ENCODE data around the gene GNA12. TPM values are rescaled to one million over a fixed set of nuclear protein-coding genes. Genes with fewer than 3 reads are reported as not detected.
A peak's percentile ranks its signal among the peaks of the same experiment; 100 is the strongest.

Gene GNA12
- polyA plus RNA-seq, 4 donors: 3.4 to 27.2 (median 14.5) TPM

GRCh38 chr7:2821161-2821841 is 22.8 kb downstream of the GNA12 start:
- Histone ChIP-seq H3K36me3 (ENCODE audit: control insufficient read depth in 3 of 3, insufficient read depth in 2 of 3, low read depth in 1 of 3, low read length in 3 of 3) (peaks cover 0 to 3% (median 0%) of the 10 kb centered on the region in 3 donors), H3K27ac (ENCODE audit: low read depth in 1 of 3, low read length in 2 of 3) (peak overlapping the region in 1 of 3 donors; percentile 64), H3K4me3 (ENCODE audit: low read depth in 1 of 3, low read length in 3 of 3) (no peak overlapping the region), H3K27me3 (ENCODE audit: control insufficient read depth in 3 of 3, insufficient read depth in 3 of 3, low read length in 3 of 3) (no peaks in the 10 kb centered on the region), H3K4me1 (ENCODE audit: control insufficient read depth in 3 of 3, insufficient read depth in 2 of 3, low read depth in 1 of 3, low read length in 2 of 3) (peaks cover 0 to 12% (median 3%) of the 10 kb centered on the region in 3 donors), H3K9me3 (ENCODE audit: control insufficient read depth in 2 of 2, insufficient read depth in 1 of 2, low read depth in 1 of 2, low read length in 1 of 2) (no peaks in the 10 kb centered on the region)
- no peak for DNase-seq
- WGBS, 3 donors: 34 to 57% (median 38%) methylated on average over 12 of the region's 12 CpGs
- no peak for FAIRE-seq

GRCh38 chr7:2820508-2820934 is 23.6 kb downstream of the GNA12 start:
- peaks cover 0 to 12% (median 3%) of the 10 kb centered on the region in 3 donors for H3K4me1 ChIP-seq (ENCODE audit: control insufficient read depth in 3 of 3, insufficient read depth in 2 of 3, low read depth in 1 of 3, low read length in 2 of 3)
- H3K4me3 ChIP-seq (ENCODE audit: low read depth in 1 of 3, low read length in 3 of 3): no peak overlapping the region
- H3K27me3 ChIP-seq (ENCODE audit: control insufficient read depth in 3 of 3, insufficient read depth in 3 of 3, low read length in 3 of 3): no peaks in the 10 kb centered on the region
- H3K27ac ChIP-seq (ENCODE audit: low read depth in 1 of 3, low read length in 2 of 3): peak overlapping the region in 1 of 3 donors; percentile 64
- FAIRE-seq: no peak
- no peak for DNase-seq
- peaks cover 0 to 4% (median 0%) of the 10 kb centered on the region in 3 donors for H3K36me3 ChIP-seq (ENCODE audit: control insufficient read depth in 3 of 3, insufficient read depth in 2 of 3, low read depth in 1 of 3, low read length in 3 of 3)
- H3K9me3 ChIP-seq (ENCODE audit: control insufficient read depth in 2 of 2, insufficient read depth in 1 of 2, low read depth in 1 of 2, low read length in 1 of 2): no peaks in the 10 kb centered on the region
- 82 to 91% (median 84%) methylated on average over 4 of the region's 4 CpGs for WGBS, 3 donors

GRCh38 chr7:2819954-2820397 is 24.1 kb downstream of the GNA12 start:
- 93 to 98% (median 96%) methylated on average over 16 of the region's 16 CpGs for WGBS, 3 donors
- peaks cover 0 to 12% (median 3%) of the 10 kb centered on the region in 3 donors for H3K4me1 ChIP-seq (ENCODE audit: control insufficient read depth in 3 of 3, insufficient read depth in 2 of 3, low read depth in 1 of 3, low read length in 2 of 3)
- no peaks in the 10 kb centered on the region for H3K27me3 ChIP-seq (ENCODE audit: control insufficient read depth in 3 of 3, insufficient read depth in 3 of 3, low read length in 3 of 3)
- peak overlapping the region in 1 of 3 donors; percentile 57 for H3K27ac ChIP-seq (ENCODE audit: low read depth in 1 of 3, low read length in 2 of 3)
- FAIRE-seq (no peak), DNase-seq (no peak)
- H3K36me3 ChIP-seq (ENCODE audit: control insufficient read depth in 3 of 3, insufficient read depth in 2 of 3, low read depth in 1 of 3, low read length in 3 of 3): peaks cover 0 to 10% (median 0%) of the 10 kb centered on the region in 3 donors
- no peaks in the 10 kb centered on the region for H3K9me3 ChIP-seq (ENCODE audit: control insufficient read depth in 2 of 2, insufficient read depth in 1 of 2, low read depth in 1 of 2, low read length in 1 of 2)
- no peak overlapping the region for H3K4me3 ChIP-seq (ENCODE audit: low read depth in 1 of 3, low read length in 3 of 3)

GRCh38 chr7:2819161-2819953 is 24.8 kb downstream of the GNA12 start:
- Histone ChIP-seq H3K36me3 (ENCODE audit: control insufficient read depth in 3 of 3, insufficient read depth in 2 of 3, low read depth in 1 of 3, low read length in 3 of 3) (peaks cover 0 to 15% (median 0%) of the 10 kb centered on the region in 3 donors), H3K27me3 (ENCODE audit: control insufficient read depth in 3 of 3, insufficient read depth in 3 of 3, low read length in 3 of 3) (no peaks in the 10 kb centered on the region), H3K4me1 (ENCODE audit: control insufficient read depth in 3 of 3, insufficient read depth in 2 of 3, low read depth in 1 of 3, low read length in 2 of 3) (peaks cover 0 to 12% (median 3%) of the 10 kb centered on the region in 3 donors), H3K9me3 (ENCODE audit: control insufficient read depth in 2 of 2, insufficient read depth in 1 of 2, low read depth in 1 of 2, low read length in 1 of 2) (peaks cover 0 to 3% of the 10 kb centered on the region in 2 donors), H3K27ac (ENCODE audit: low read depth in 1 of 3, low read length in 2 of 3) (no peak overlapping the region), H3K4me3 (ENCODE audit: low read depth in 1 of 3, low read length in 3 of 3) (no peak overlapping the region)
- FAIRE-seq (no peak), DNase-seq (no peak)
- 85 to 92% (median 86%) methylated on average over 15 of the region's 15 CpGs for WGBS, 3 donors

- FAIRE-seq (no peak), DNase-seq (no peak)
- H3K36me3 ChIP-seq (ENCODE audit: control insufficient read depth in 3 of 3, insufficient read depth in 2 of 3, low read depth in 1 of 3, low read length in 3 of 3): peaks cover 0 to 20% (median 0%) of the 10 kb centered on the region in 3 donors
- peak overlapping the region in 1 of 3 donors; percentile 48 for H3K27ac ChIP-seq (ENCODE audit: low read depth in 1 of 3, low read length in 2 of 3)
- H3K9me3 ChIP-seq (ENCODE audit: control insufficient read depth in 2 of 2, insufficient read depth in 1 of 2, low read depth in 1 of 2, low read length in 1 of 2): peaks cover 0 to 3% of the 10 kb centered on the region in 2 donors
- WGBS, 3 donors: 87 to 90% (median 88%) methylated on average over 12 of the region's 12 CpGs
- peaks cover 0 to 12% (median 3%) of the 10 kb centered on the region in 3 donors for H3K4me1 ChIP-seq (ENCODE audit: control insufficient read depth in 3 of 3, insufficient read depth in 2 of 3, low read depth in 1 of 3, low read length in 2 of 3)
- H3K27me3 ChIP-seq (ENCODE audit: control insufficient read depth in 3 of 3, insufficient read depth in 3 of 3, low read length in 3 of 3): no peaks in the 10 kb centered on the region
- no peak overlapping the region for H3K4me3 ChIP-seq (ENCODE audit: low read depth in 1 of 3, low read length in 3 of 3)
Measured at GRCh38 chr7:2818653-2819052, 25.5 kb downstream of the GNA12 start.

GRCh38 chr7:2818121-2818520 is 26.0 kb downstream of the GNA12 start:
- DNase-seq (no peak), FAIRE-seq (no peak)
- Histone ChIP-seq H3K4me3 (ENCODE audit: low read depth in 1 of 3, low read length in 3 of 3) (no peak overlapping the region), H3K4me1 (ENCODE audit: control insufficient read depth in 3 of 3, insufficient read depth in 2 of 3, low read depth in 1 of 3, low read length in 2 of 3) (peaks cover 0 to 10% (median 3%) of the 10 kb centered on the region in 3 donors), H3K27ac (ENCODE audit: low read depth in 1 of 3, low read length in 2 of 3) (peak overlapping the region in 1 of 3 donors; percentile 48), H3K36me3 (ENCODE audit: control insufficient read depth in 3 of 3, insufficient read depth in 2 of 3, low read depth in 1 of 3, low read length in 3 of 3) (peaks cover 0 to 24% (median 0%) of the 10 kb centered on the region in 3 donors), H3K27me3 (ENCODE audit: control insufficient read depth in 3 of 3, insufficient read depth in 3 of 3, low read length in 3 of 3) (no peaks in the 10 kb centered on the region), H3K9me3 (ENCODE audit: control insufficient read depth in 2 of 2, insufficient read depth in 1 of 2, low read depth in 1 of 2, low read length in 1 of 2) (peaks cover 0 to 3% of the 10 kb centered on the region in 2 donors)
- 69 to 90% (median 83%) methylated on average over 7 of the region's 7 CpGs for WGBS, 3 donors

GRCh38 chr7:2817456-2817855 is 26.7 kb downstream of the GNA12 start:
- H3K27ac ChIP-seq (ENCODE audit: low read depth in 1 of 3, low read length in 2 of 3): no peak overlapping the region
- FAIRE-seq (no peak), DNase-seq (no peak)
- H3K9me3 ChIP-seq (ENCODE audit: control insufficient read depth in 2 of 2, insufficient read depth in 1 of 2, low read depth in 1 of 2, low read length in 1 of 2): peaks cover 0 to 3% of the 10 kb centered on the region in 2 donors
- no peaks in the 10 kb centered on the region for H3K27me3 ChIP-seq (ENCODE audit: control insufficient read depth in 3 of 3, insufficient read depth in 3 of 3, low read length in 3 of 3)
- peaks cover 0 to 5% (median 3%) of the 10 kb centered on the region in 3 donors for H3K4me1 ChIP-seq (ENCODE audit: control insufficient read depth in 3 of 3, insufficient read depth in 2 of 3, low read depth in 1 of 3, low read length in 2 of 3)
- WGBS, 3 donors: 65 to 81% (median 65%) methylated on average over 3 of the region's 3 CpGs
- H3K4me3 ChIP-seq (ENCODE audit: low read depth in 1 of 3, low read length in 3 of 3): no peak overlapping the region
- peaks cover 0 to 24% (median 0%) of the 10 kb centered on the region in 3 donors for H3K36me3 ChIP-seq (ENCODE audit: control insufficient read depth in 3 of 3, insufficient read depth in 2 of 3, low read depth in 1 of 3, low read length in 3 of 3)

- Histone ChIP-seq H3K27ac (ENCODE audit: low read depth in 1 of 3, low read length in 2 of 3) (no peak overlapping the region), H3K36me3 (ENCODE audit: control insufficient read depth in 3 of 3, insufficient read depth in 2 of 3, low read depth in 1 of 3, low read length in 3 of 3) (peaks cover 0 to 29% (median 0%) of the 10 kb centered on the region in 3 donors), H3K27me3 (ENCODE audit: control insufficient read depth in 3 of 3, insufficient read depth in 3 of 3, low read length in 3 of 3) (no peaks in the 10 kb centered on the region), H3K4me3 (ENCODE audit: low read depth in 1 of 3, low read length in 3 of 3) (no peak overlapping the region), H3K9me3 (ENCODE audit: control insufficient read depth in 2 of 2, insufficient read depth in 1 of 2, low read depth in 1 of 2, low read length in 1 of 2) (peaks cover 0 to 3% of the 10 kb centered on the region in 2 donors), H3K4me1 (ENCODE audit: control insufficient read depth in 3 of 3, insufficient read depth in 2 of 3, low read depth in 1 of 3, low read length in 2 of 3) (peaks cover 0 to 3% (median 0%) of the 10 kb centered on the region in 3 donors)
- FAIRE-seq (no peak), DNase-seq (no peak)
- WGBS, 3 donors: 90 to 92% (median 91%) methylated on average over 16 of the region's 16 CpGs
Measured at GRCh38 chr7:2815875-2816245, 28.2 kb downstream of the GNA12 start.
